Uterus (tissue), 2 donors: Measurements from ENCODE around the gene RNF113B.

Experiments used
- CTCF ChIP-seq, 4 experiments: fragments of 200-600 bp in 2 of 4; fragments of 450-650 bp in 2 of 4; sonication (generic) in 2 of 4; IDR thresholded peaks; one replicate each; pipeline ENCODE4 v1.5.1; 2016 to 2019; ENCODE audit warnings: antibody characterized with exemption in 4 of 4, mild to moderate bottlenecking in 2 of 4, moderate library complexity in 1 of 4
- POLR2A ChIP-seq, 2 donors: fragments of 450-650 bp; IDR thresholded peaks; one replicate each; pipeline ENCODE4 v1.6.1; 2016; ENCODE audit warnings: antibody characterized with exemption in 2 of 2, mild to moderate bottlenecking in 1 of 2, moderate library complexity in 1 of 2

GRCh38 chr13:98222816-98223215, 45.7 kb upstream of the RNF113B start:
- TF ChIP-seq CTCF (IDR thresholded peaks at IDR 0.05), result no peak
- no peak for TF ChIP-seq POLR2A (IDR thresholded peaks at IDR 0.05)
